Activated CD8-positive, alpha-beta memory T cell treated with anti-CD3 and anti-CD28 coated beads for 4 hours (primary cell): Measurements from ENCODE around the gene KRT15.

Experiments used
- DNase-seq, 2 donors: peaks; one replicate each; pipeline ENCODE4 v3.0.0-alpha.2; 2020; ENCODE audit warnings: low read depth in 2 of 2

Gene KRT15

GRCh38 chr17:41480136-41480535 lies 38.6 kb downstream of the KRT15 start:
- DNase-seq: no peak

- no peak for DNase-seq
These were observed 40.5 kb downstream of the KRT15 start for GRCh38 chr17:41478237-41478636.

GRCh38 chr17:41476866-41477815 lies 41.5 kb downstream of the KRT15 start:
- DNase-seq: no peak

GRCh38 chr17:41475421-41475820 lies 43.3 kb downstream of the KRT15 start:
- DNase-seq: no peak

- no peak for DNase-seq
These were observed 43.8 kb downstream of the KRT15 start for GRCh38 chr17:41474863-41475262.

GRCh38 chr17:41468346-41468745 lies 50.3 kb downstream of the KRT15 start:
- DNase-seq: no peak

- no peak for DNase-seq
These were observed 51.1 kb downstream of the KRT15 start for GRCh38 chr17:41467561-41467960.

GRCh38 chr17:41466988-41467387 lies 51.7 kb downstream of the KRT15 start, which contains the start of gene KRT32:
Gene KRT32 (minus strand): TSS chr17:41467386. CDS start chr17:41467325, 61 bp downstream.
- DNase-seq: no peak

- DNase-seq: no peak
These were observed 54.0 kb downstream of the KRT15 start for GRCh38 chr17:41464682-41465081.

- no peak for DNase-seq
These were observed 54.5 kb downstream of the KRT15 start for GRCh38 chr17:41464173-41464572.

- no peak for DNase-seq
These were observed 54.9 kb downstream of the KRT15 start for GRCh38 chr17:41463746-41464145.
